HUES6 (cell line): Measurements from ENCODE around the gene PLEKHD1.
"Not testable (repeated sequence)": the region's sequence is repeated elsewhere in the genome, so short reads cannot be mapped to it uniquely, and the experiment has no call there.

Experiments
- H3K27ac ChIP-seq: 2 replicates; pipeline ENCODE4 v1.7.0; 2013; ENCODE audit warnings: low read depth, mild to moderate bottlenecking, low read length, inconsistent platforms
- H3K27me3 ChIP-seq: 2 replicates; pipeline ENCODE4 v1.6.1; 2013; ENCODE audit warnings: low read length; ENCODE audit not compliant: control insufficient read depth, insufficient read depth
- H3K36me3 ChIP-seq: 2 replicates; pipeline ENCODE4 v1.6.1; 2013; ENCODE audit warnings: low read length; ENCODE audit not compliant: control insufficient read depth, insufficient read depth
- H3K4me1 ChIP-seq: 2 replicates; pipeline ENCODE4 v1.6.1; 2013; ENCODE audit warnings: low read length; ENCODE audit not compliant: control insufficient read depth, insufficient read depth
- H3K4me3 ChIP-seq: 2 replicates; pipeline ENCODE4 v1.5.1; 2013; ENCODE audit warnings: low read depth, low read length
- H3K9ac ChIP-seq: one replicate; pipeline ENCODE4 v1.6.1; 2013; ENCODE audit warnings: mild to moderate bottlenecking, low read length
- H3K9me3 ChIP-seq: 2 replicates; pipeline ENCODE4 v1.6.1; 2013; ENCODE audit warnings: low read depth, low read length; ENCODE audit not compliant: control insufficient read depth, insufficient read depth

PLEKHD1 gene

DNA sequence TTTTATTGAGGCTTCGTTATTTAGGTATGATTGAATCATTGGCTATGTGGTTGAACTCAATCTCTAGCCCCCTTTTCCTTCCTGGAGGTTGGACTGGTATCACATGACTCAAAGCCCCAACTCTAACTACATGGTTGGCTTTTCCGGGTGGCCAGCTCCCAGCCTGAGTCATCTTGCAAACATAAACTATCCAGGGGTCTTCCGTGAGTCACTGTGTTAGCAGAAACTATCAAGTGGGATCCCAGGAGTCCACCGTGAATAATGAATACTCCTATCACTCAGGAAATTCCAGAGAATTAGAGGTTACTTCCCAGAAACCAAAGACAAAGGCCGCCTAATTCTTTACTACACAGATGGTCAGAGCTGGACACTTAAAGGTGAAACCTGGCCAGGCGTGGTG lies 19.7 kb upstream of the PLEKHD1 start:
- peaks cover 7% of the 10 kb centered on the region; the same call in 1 of the 2 replicates for H3K36me3 ChIP-seq
- no peaks in the 10 kb centered on the region for H3K9me3 ChIP-seq
- H3K4me3 ChIP-seq: no peak overlapping the region
- no peaks in the 10 kb centered on the region for H3K4me1 ChIP-seq
- H3K27ac ChIP-seq: no peak overlapping the region
- no peak overlapping the region for H3K9ac ChIP-seq
- no peaks in the 10 kb centered on the region for H3K27me3 ChIP-seq

DNA sequence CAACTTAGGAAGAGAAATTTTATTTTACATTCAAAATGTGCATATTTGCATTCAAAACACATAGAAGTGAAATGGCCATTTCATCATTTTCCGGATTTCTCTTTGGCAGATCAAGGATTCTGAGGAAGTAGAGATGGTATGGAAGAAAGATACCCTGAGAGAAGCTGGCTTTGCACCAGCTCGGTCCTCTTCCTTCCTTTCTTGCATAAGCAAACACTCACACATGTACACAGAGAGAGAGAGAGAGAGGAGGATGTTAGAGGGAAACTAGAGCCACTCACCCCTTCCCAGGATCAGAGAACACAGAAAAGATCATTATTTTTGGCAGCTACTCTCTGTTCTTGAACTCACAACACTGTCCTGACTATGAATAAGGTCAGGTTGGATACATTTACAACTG lies 15.6 kb upstream of the PLEKHD1 start:
- Histone ChIP-seq H3K9me3 (no peaks in the 10 kb centered on the region), H3K9ac (no peak overlapping the region), H3K36me3 (no peaks in the 10 kb centered on the region)

DNA sequence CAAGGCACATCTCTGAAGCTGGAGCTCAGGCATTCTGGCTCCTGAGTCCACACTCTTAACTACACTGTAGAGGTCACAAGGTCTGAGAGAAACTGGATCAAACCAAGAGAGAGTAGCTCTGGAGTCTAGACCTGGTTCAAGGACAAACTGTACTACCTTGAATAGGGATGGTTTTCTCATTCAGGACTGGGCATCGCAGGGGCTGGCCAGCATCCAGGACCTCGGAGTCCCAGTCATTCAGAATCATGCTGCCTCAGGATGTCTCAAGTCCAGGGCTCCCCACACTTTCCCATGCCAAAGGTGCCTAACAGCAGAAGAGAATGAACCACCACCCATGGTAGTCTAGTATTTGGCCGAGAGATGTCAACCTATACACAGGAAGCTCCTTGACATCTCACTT lies 13.1 kb upstream of the PLEKHD1 start:
- Histone ChIP-seq H3K4me3 (no peak overlapping the region), H3K36me3 (no peaks in the 10 kb centered on the region), H3K27ac (no peak overlapping the region), H3K9ac (no peak overlapping the region), H3K9me3 (no peaks in the 10 kb centered on the region), H3K4me1 (no peaks in the 10 kb centered on the region), H3K27me3 (0 out of 2 replicates have a peak, but pooled peaks cover 2% of the 10 kb centered on the region)

More for the DNA sequence above, 15.6 kb upstream of the PLEKHD1 start:
- no peaks in the 10 kb centered on the region for H3K4me1 ChIP-seq
- no peak overlapping the region for H3K27ac ChIP-seq
- H3K27me3 ChIP-seq: 0 out of 2 replicates have a peak, but pooled peaks cover 2% of the 10 kb centered on the region
- H3K4me3 ChIP-seq: no peak overlapping the region

DNA sequence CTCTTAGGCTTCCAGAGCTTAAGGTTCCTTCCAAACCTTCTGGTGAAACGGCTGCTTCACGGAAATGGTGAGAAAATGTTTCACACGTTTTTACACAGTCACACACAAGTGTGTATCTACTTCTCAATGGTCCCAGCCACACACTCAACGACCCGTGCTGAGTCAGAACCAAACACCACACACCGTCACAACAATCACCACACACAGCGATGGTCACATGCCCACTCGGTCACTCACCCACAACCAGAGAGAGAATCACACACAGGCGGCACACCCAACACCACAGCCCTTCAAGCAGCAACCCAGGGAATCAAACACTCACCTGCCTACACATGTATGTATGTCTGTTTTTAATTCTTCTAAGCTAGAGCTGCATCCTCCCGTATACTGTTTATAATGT lies 12.6 kb upstream of the PLEKHD1 start:
- H3K9me3 ChIP-seq: no peaks in the 10 kb centered on the region

DNA sequence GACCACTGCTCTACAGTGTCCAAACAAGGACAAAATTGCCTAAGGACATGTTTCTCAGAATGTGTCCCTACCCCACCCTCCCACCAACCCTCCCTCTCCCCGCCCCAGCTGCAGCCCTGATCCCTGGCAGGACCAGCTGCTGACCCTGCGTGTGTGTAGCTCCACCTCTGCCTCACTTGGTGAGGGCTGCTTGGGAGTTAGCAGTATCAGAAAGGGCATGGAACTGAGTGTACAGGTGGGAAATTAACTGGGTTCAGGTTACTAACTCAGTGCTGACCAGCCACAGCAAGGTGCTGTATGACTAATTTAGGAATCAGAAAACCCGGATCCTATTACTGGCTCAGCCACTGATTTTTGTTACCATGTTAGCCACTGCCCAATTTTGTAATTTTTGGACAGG lies 11.3 kb upstream of the PLEKHD1 start:
- no peak overlapping the region for H3K9ac ChIP-seq
- no peaks in the 10 kb centered on the region for H3K4me1 ChIP-seq
- 0 out of 2 replicates have a peak, but pooled peaks cover 2% of the 10 kb centered on the region for H3K27me3 ChIP-seq
- no peak overlapping the region for H3K4me3 ChIP-seq
- H3K36me3 ChIP-seq: no peaks in the 10 kb centered on the region
- H3K9me3 ChIP-seq: 0 out of 2 replicates have a peak, but pooled peaks cover 6% of the 10 kb centered on the region
- no peak overlapping the region for H3K27ac ChIP-seq

More for the DNA sequence above, 12.6 kb upstream of the PLEKHD1 start:
- no peaks in the 10 kb centered on the region for H3K36me3 ChIP-seq
- H3K27me3 ChIP-seq: 0 out of 2 replicates have a peak, but pooled peaks cover 2% of the 10 kb centered on the region
- H3K9ac ChIP-seq: no peak overlapping the region
- no peak overlapping the region for H3K4me3 ChIP-seq
- no peaks in the 10 kb centered on the region for H3K4me1 ChIP-seq
- H3K27ac ChIP-seq: no peak overlapping the region

DNA sequence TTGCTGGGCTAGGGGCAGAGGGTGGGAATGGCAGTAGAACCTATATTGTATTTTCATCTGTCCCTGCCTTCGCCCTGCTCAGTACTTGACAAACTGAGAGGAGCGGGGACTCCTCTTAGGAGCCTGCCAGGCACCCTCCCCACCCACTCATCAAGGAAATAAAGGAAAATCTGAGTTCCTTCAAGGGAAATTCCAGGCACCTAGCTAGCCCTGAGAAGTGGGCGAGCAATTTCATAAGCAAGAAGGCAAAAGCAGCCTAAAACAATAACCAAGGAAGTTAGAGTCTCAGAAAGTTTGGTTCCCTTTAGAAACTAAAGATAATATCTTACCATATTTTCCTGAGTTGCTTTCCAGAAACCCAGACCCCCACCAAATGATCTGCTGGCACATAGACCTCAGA lies 10.6 kb upstream of the PLEKHD1 start:
- H3K4me3 ChIP-seq: no peak overlapping the region

DNA sequence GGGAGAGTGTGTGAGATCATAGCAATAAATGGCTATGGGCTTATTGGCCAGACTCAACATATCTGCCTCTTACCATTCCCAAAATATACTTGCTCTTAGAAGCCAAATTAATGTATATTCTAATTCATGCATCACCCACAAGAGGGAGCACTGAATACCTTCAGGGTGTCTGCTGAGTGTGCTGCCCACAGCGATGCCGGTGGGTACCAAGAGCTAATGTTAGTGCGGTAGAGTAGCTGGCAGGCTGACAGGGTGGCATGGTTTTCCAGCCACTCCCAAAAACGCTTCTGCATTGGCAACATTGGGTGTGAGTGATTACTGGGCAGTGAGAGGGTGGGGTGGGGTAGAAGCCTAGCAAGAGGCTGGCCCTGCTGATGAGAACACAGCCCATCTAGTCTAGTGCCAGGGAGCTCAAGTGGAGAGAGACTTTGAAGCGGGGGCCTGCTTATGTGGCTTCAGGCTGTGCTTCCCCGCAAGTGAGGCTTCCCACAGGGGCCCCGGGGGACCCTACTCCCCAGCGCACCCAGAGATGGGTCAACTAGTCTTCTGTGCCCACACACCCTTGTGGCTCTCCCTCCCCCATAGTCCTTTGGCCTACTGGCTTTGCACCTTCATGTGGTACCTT lies 9.2 kb upstream of the PLEKHD1 start:
- no peaks in the 10 kb centered on the region for H3K4me1 ChIP-seq
- no peak overlapping the region for H3K27ac ChIP-seq
- peaks cover 11% of the 10 kb centered on the region; the same call in 1 of the 2 replicates for H3K27me3 ChIP-seq
- no peaks in the 10 kb centered on the region for H3K36me3 ChIP-seq
- H3K4me3 ChIP-seq: no peak overlapping the region
- H3K9ac ChIP-seq: no peak overlapping the region
- H3K9me3 ChIP-seq: 0 out of 2 replicates have a peak, but pooled peaks cover 6% of the 10 kb centered on the region

More for the DNA sequence above, 10.6 kb upstream of the PLEKHD1 start:
- Histone ChIP-seq H3K36me3 (no peaks in the 10 kb centered on the region), H3K9ac (no peak overlapping the region), H3K4me1 (no peaks in the 10 kb centered on the region), H3K27me3 (0 out of 2 replicates have a peak, but pooled peaks cover 2% of the 10 kb centered on the region), H3K27ac (no peak overlapping the region), H3K9me3 (0 out of 2 replicates have a peak, but pooled peaks cover 6% of the 10 kb centered on the region)

DNA sequence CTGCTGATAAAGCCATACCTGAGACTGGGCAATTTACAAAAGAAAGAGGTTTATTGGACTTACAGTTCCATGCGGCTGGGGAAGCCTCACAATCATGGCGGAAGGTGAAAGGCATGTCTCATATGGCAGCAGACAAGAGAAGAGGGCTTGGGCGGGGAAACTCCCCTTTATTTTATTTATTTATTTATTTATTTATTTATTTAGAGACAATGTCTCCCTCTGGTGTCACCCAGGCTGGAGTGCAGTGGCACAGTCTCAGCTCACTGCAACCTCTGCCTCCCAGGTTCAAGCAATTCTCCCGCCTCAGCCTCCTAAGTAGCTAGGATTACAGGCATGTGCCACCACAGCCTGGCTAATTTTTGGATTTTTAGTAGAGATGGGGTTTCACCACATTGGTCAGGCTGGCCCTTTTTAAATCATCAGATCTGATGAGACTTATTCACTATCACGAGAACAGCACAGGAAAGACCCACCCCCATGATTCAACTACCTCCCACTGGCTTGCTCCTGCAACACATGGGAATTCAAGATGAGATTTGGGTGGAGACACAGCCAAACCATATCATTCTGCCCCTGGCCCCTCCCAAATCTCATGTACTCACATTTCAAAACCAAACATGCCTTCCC lies 7.6 kb upstream of the PLEKHD1 start:
- not testable (repeated sequence) for H3K9me3 ChIP-seq, H3K9ac ChIP-seq, H3K4me3 ChIP-seq, H3K4me1 ChIP-seq, H3K36me3 ChIP-seq, H3K27ac ChIP-seq
- peaks cover 21% of the 10 kb centered on the region for H3K27me3 ChIP-seq

DNA sequence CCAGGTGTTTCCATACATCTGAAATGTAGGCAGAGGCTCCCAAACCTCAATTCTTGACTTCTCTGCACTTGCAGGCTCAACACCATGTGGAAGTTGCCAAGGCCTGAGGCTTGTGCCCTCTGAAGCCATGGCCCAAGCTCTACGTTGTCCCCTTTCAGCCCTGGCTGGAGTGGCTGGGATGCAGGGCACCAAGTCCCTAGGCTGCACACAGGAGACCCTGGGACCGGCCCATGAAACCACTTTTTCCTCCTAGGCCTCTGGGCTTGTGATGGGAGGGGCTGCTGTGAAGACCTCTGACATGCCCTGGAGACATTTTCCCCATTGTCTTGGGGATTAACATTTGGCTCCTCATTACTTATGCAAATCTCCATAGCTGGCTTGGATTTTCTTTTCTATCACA lies 6.5 kb upstream of the PLEKHD1 start:
- not testable (repeated sequence) for H3K9me3 ChIP-seq, H3K4me1 ChIP-seq, H3K27ac ChIP-seq, H3K9ac ChIP-seq, H3K4me3 ChIP-seq, H3K36me3 ChIP-seq
- peaks cover 32% of the 10 kb centered on the region for H3K27me3 ChIP-seq

DNA sequence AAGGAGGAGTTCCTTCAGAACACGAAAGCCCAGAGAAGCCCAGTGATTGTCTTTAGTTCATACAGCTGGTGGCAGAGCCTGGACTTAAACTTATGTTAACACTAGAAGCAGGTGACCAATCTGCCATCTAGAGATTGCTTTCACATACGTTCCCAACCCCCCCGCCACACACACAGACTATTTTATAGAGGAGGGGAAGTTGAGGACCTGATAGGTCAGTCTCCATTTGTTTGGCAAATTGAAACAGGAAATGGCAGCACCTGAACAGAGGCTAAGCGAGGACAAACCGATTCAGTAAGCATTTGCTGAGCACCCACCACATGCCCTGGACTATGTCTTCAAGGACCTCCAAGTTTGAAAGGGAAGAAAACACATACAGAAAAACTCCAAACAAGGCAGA lies 4.8 kb upstream of the PLEKHD1 start:
- Histone ChIP-seq H3K4me1 (peaks cover 3% of the 10 kb centered on the region; the same call in 1 of the 2 replicates), H3K4me3 (no peak overlapping the region), H3K27ac (no peak overlapping the region), H3K9me3 (0 out of 2 replicates have a peak, but pooled peaks cover 6% of the 10 kb centered on the region), H3K9ac (no peak overlapping the region), H3K27me3 (peaks cover 46% of the 10 kb centered on the region), H3K36me3 (no peaks in the 10 kb centered on the region)

DNA sequence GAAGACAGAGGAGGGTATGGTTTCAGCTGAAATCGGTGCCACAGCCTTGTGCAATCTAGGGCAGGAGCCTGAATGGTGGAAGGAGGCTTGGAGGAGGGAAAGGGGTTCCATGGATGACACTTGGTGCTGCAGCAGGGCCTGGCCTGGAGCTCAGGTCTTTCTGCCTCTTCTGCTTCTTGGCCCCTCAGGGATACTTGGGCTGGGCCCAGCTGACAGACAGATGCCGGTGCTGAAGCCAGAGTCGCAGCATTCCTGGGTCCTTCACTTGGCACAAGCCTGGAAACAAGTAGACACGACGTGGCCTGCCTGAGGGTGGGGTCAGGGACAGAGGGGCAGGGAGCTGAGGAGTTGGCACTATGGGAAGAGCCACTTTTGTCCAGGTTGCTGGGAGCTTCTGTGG lies 4.4 kb upstream of the PLEKHD1 start:
- Histone ChIP-seq H3K36me3 (no peaks in the 10 kb centered on the region), H3K27me3 (peaks cover 50% of the 10 kb centered on the region), H3K9ac (no peak overlapping the region), H3K4me1 (peaks cover 6% of the 10 kb centered on the region; the same call in 1 of the 2 replicates), H3K9me3 (0 out of 2 replicates have a peak, but pooled peaks cover 6% of the 10 kb centered on the region), H3K4me3 (no peak overlapping the region), H3K27ac (no peak overlapping the region)
